ENCODE results near the gene COX15.

Gene COX15

GRCh38 chr10:99698504-99699080 is 33.3 kb downstream of the COX15 start:
- TF ChIP-seq CTCF (IDR thresholded peaks at IDR 0.05; ENCODE audit: insufficient read depth, low read length, poor library complexity, severe bottlenecking): peak; percentile 19
- no peak for DNase-seq (ENCODE audit: extremely low read depth, insufficient read length)
- H3K36me3 ChIP-seq (ENCODE audit: control insufficient read depth, insufficient read depth, low read length): peaks cover 9% of the 10 kb centered on the region

GRCh38 chr10:99695761-99696160 is 36.2 kb downstream of the COX15 start:
- Histone ChIP-seq H3K36me3 (ENCODE audit: control insufficient read depth, insufficient read depth, low read length) (peaks cover 10% of the 10 kb centered on the region), H3K27me3 (replicated peaks; ENCODE audit: control insufficient read depth, insufficient read depth, low read length) (no peaks in the 10 kb centered on the region), H3K4me3 (replicated peaks; ENCODE audit: low read depth, low read length) (no peak overlapping the region)
- DNase-seq (ENCODE audit: extremely low read depth, insufficient read length): no peak
- TF ChIP-seq CTCF (IDR thresholded peaks at IDR 0.05; ENCODE audit: insufficient read depth, low read length, poor library complexity, severe bottlenecking): no peak

More at GRCh38 chr10:99698504-99699080, 33.3 kb downstream of the COX15 start:
- Histone ChIP-seq H3K4me3 (replicated peaks; ENCODE audit: low read depth, low read length) (no peak overlapping the region), H3K27me3 (replicated peaks; ENCODE audit: control insufficient read depth, insufficient read depth, low read length) (no peaks in the 10 kb centered on the region)

GRCh38 chr10:99693933-99694583 is 37.9 kb downstream of the COX15 start:
- H3K4me3 ChIP-seq (replicated peaks; ENCODE audit: low read depth, low read length): no peak overlapping the region
- H3K36me3 ChIP-seq (ENCODE audit: control insufficient read depth, insufficient read depth, low read length): peaks cover 8% of the 10 kb centered on the region
- TF ChIP-seq CTCF (IDR thresholded peaks at IDR 0.05; ENCODE audit: insufficient read depth, low read length, poor library complexity, severe bottlenecking): no peak
- no peak for DNase-seq (ENCODE audit: extremely low read depth, insufficient read length)
- H3K27me3 ChIP-seq (replicated peaks; ENCODE audit: control insufficient read depth, insufficient read depth, low read length): no peaks in the 10 kb centered on the region

- DNase-seq (ENCODE audit: extremely low read depth, insufficient read length): no peak
- H3K27me3 ChIP-seq (replicated peaks; ENCODE audit: control insufficient read depth, insufficient read depth, low read length): no peaks in the 10 kb centered on the region
- H3K4me3 ChIP-seq (replicated peaks; ENCODE audit: low read depth, low read length): no peak overlapping the region
- H3K36me3 ChIP-seq (ENCODE audit: control insufficient read depth, insufficient read depth, low read length): peaks cover 4% of the 10 kb centered on the region
- no peak for TF ChIP-seq CTCF (IDR thresholded peaks at IDR 0.05; ENCODE audit: insufficient read depth, low read length, poor library complexity, severe bottlenecking)
These were observed 42.5 kb downstream of the COX15 start for GRCh38 chr10:99689461-99689860.

GRCh38 chr10:99685597-99685967 is 46.3 kb downstream of the COX15 start:
- no peak for TF ChIP-seq CTCF (IDR thresholded peaks at IDR 0.05; ENCODE audit: insufficient read depth, low read length, poor library complexity, severe bottlenecking)
- Histone ChIP-seq H3K27me3 (replicated peaks; ENCODE audit: control insufficient read depth, insufficient read depth, low read length) (no peaks in the 10 kb centered on the region), H3K36me3 (ENCODE audit: control insufficient read depth, insufficient read depth, low read length) (peaks cover 3% of the 10 kb centered on the region; the same call in 1 of the 2 replicates), H3K4me3 (replicated peaks; ENCODE audit: low read depth, low read length) (no peak overlapping the region)
- peak; percentile 17 for DNase-seq (ENCODE audit: extremely low read depth, insufficient read length)
